Liver (tissue), 3 donors: ENCODE data around the gene BSPRY.
"Not testable (repeated sequence)": the region's sequence is repeated elsewhere in the genome, so short reads cannot be mapped to it uniquely, and the experiment has no call there.

ENCODE experiments used
- CTCF ChIP-seq: fragments of 150-350 bp; IDR thresholded peaks from 2 replicates; pipeline ENCODE4 v1.5.1; 2017; ENCODE audit warnings: improper control_type of control experiment, low read depth, low read length; ENCODE audit not compliant: missing input control
- FOXA1 ChIP-seq: IDR thresholded peaks from 2 replicates; pipeline ENCODE4 v1.6.1; 2016; ENCODE audit warnings: antibody characterized with exemption
- GABPA ChIP-seq, 2 donors: IDR thresholded peaks in 1 of 2; conservative IDR thresholded peaks in 1 of 2; 2 replicates each; pipeline ENCODE4 v1.6.1; 2016; ENCODE audit warnings: antibody characterized with exemption in 2 of 2, mild to moderate bottlenecking in 1 of 2, moderate library complexity in 1 of 2
- JUND ChIP-seq, 2 donors: IDR thresholded peaks; 2 replicates each; pipeline ENCODE4 v1.6.1; 2016; ENCODE audit warnings: antibody characterized with exemption in 2 of 2
- MAX ChIP-seq: IDR thresholded peaks from 2 replicates; pipeline ENCODE4 v1.6.1; 2016; ENCODE audit warnings: antibody characterized with exemption
- NR2F2 ChIP-seq: IDR thresholded peaks from 2 replicates; pipeline ENCODE4 v1.6.1; 2016; ENCODE audit warnings: antibody characterized with exemption
- RAD21 ChIP-seq, 2 donors: IDR thresholded peaks; 2 replicates each; pipeline ENCODE4 v1.6.1; 2016; ENCODE audit warnings: antibody characterized with exemption in 2 of 2, mild to moderate bottlenecking in 2 of 2
- REST ChIP-seq: IDR thresholded peaks from 2 replicates; pipeline ENCODE4 v1.6.1; 2016; ENCODE audit warnings: antibody characterized with exemption, mild to moderate bottlenecking
- RXRA ChIP-seq, 2 donors: IDR thresholded peaks; 2 replicates each; pipeline ENCODE4 v1.6.1; 2017 to 2018; ENCODE audit warnings: antibody characterized with exemption in 2 of 2, mild to moderate bottlenecking in 1 of 2
- SP1 ChIP-seq: IDR thresholded peaks from 2 replicates; pipeline ENCODE4 v1.6.1; 2018; ENCODE audit warnings: antibody characterized with exemption, mild to moderate bottlenecking
- TAF1 ChIP-seq: conservative IDR thresholded peaks from 2 replicates; pipeline ENCODE4 v1.6.1; 2016; ENCODE audit warnings: antibody characterized with exemption, mild to moderate bottlenecking
- YY1 ChIP-seq: IDR thresholded peaks from 2 replicates; pipeline ENCODE4 v1.6.1; 2016; ENCODE audit warnings: antibody characterized with exemption, mild to moderate bottlenecking
- ZBTB33 ChIP-seq: IDR thresholded peaks from 2 replicates; pipeline ENCODE4 v1.6.1; 2016; ENCODE audit warnings: antibody characterized with exemption
- donor health status: healthy.
- donor health status: healthy.

GRCh38 chr9:113406873-113407511 lies 57.7 kb downstream of the BSPRY start:
- peak; percentile 89 for TF ChIP-seq RAD21 (IDR thresholded peaks at IDR 0.05)
- peak; percentile 77 for TF ChIP-seq CTCF
- TF ChIP-seq ZBTB33; SP1; FOXA1; GABPA (IDR thresholded peaks at IDR 0.05 in 1 of 2, conservative IDR thresholded peaks at IDR 0.05 in 1 of 2); JUND (IDR thresholded peaks at IDR 0.05); NR2F2; YY1; MAX; REST; TAF1; RXRA (IDR thresholded peaks at IDR 0.05): not testable (repeated sequence)
